Smooth muscle cell (in vitro differentiated cells): ENCODE measurements around the gene UBE2S. TPM values are rescaled to one million over a fixed set of nuclear protein-coding genes. Genes with fewer than 3 reads are reported as not detected.

ENCODE experiments used
- DNase-seq: peaks from one replicate; lab custom pipeline; 2025; ENCODE audit not compliant: unreplicated experiment; lab: John Stamatoyannopoulos, UW
- H2AFZ ChIP-seq: fragments of 200-600 bp; sonication (generic); 2 replicates; pipeline ENCODE4 v1.6.0; 2016; ENCODE audit warnings: antibody characterized with exemption, low read depth, mild to moderate bottlenecking
- H3F3A ChIP-seq: fragments of 200-600 bp; sonication (generic); 2 replicates; pipeline ENCODE4 v1.6.0; 2017; ENCODE audit warnings: antibody characterized with exemption, low read depth
- H3K27ac ChIP-seq: fragments of 200-600 bp; sonication (generic); 2 replicates; pipeline ENCODE4 v1.5.1; 2016; ENCODE audit warnings: low read depth, mild to moderate bottlenecking
- H3K27me3 ChIP-seq: fragments of 200-600 bp; sonication (generic); 2 replicates; pipeline ENCODE4 v1.6.1; 2016; ENCODE audit warnings: low read depth, mild to moderate bottlenecking
- H3K36me3 ChIP-seq: fragments of 200-600 bp; sonication (generic); 2 replicates; pipeline ENCODE4 v1.5.1; 2016; ENCODE audit warnings: low read depth
- H3K4me1 ChIP-seq: fragments of 200-600 bp; sonication (generic); 2 replicates; pipeline ENCODE4 v1.5.1; 2016; ENCODE audit warnings: low read depth
- H3K4me2 ChIP-seq: fragments of 200-600 bp; sonication (generic); 2 replicates; pipeline ENCODE4 v1.6.0; 2016; ENCODE audit warnings: mild to moderate bottlenecking
- H3K4me3 ChIP-seq: fragments of 200-600 bp; sonication (generic); 2 replicates; pipeline ENCODE4 v1.5.1; 2016; ENCODE audit warnings: mild to moderate bottlenecking
- H3K79me2 ChIP-seq: fragments of 200-600 bp; sonication (generic); 2 replicates; pipeline ENCODE4 v1.6.0; 2016; ENCODE audit warnings: low read depth, mild to moderate bottlenecking
- H3K9ac ChIP-seq: fragments of 200-600 bp; sonication (generic); 2 replicates; pipeline ENCODE4 v1.6.0; 2016; ENCODE audit warnings: low read depth
- H3K9me3 ChIP-seq: fragments of 200-600 bp; sonication (generic); replicated peaks from 2 replicates; pipeline ENCODE4 v1.5.1; 2016; ENCODE audit warnings: low read depth
- H4K20me1 ChIP-seq: fragments of 200-600 bp; sonication (generic); 2 replicates; pipeline ENCODE4 v1.6.0; 2016; ENCODE audit warnings: low read depth
- WGBS: methylation state at CpG from one replicate; pipeline ENCODE4 v1.1.7; 2016; ENCODE audit warnings: low lambda C conversion rate; 5-methylcytosine and 5-hydroxymethylcytosine counted together
- polyA plus RNA-seq: library from polyadenylated mRNA; unstranded; fragments of >200 nt; fragmentation: Nextera tagmentation; extraction: Ambion mirVana; gene quantifications from 2 replicates; pipeline ENCODE4 v1.2.1, GENCODE V29; 2016
- total RNA-seq: library from RNA; depleted of rRNA; stranded (reverse); fragments of >200 nt; gene quantifications from 2 replicates; pipeline ENCODE4 v1.2.3, GENCODE V29; 2014
- TF ChIP-seq, protein P1 (sequence below): fragments of 200-600 bp; sonication (generic); IDR thresholded peaks from 2 replicates; pipeline ENCODE4 v1.5.1; 2017; ENCODE audit warnings: borderline replicate concordance, mild to moderate bottlenecking, antibody characterized with exemption; ENCODE audit not compliant: insufficient read depth, poor library complexity, severe bottlenecking

Gene UBE2S
- total and polyA plus RNA-seq, 2 experiments from 2014 or later: 39.9 to 171 TPM

GRCh38 chr19:55358493-55358892 is 49.1 kb downstream of the UBE2S start:
- H3K79me2 ChIP-seq: no peaks in the 10 kb centered on the region
- 92% methylated on average over 16 of the region's 19 CpGs for WGBS
- TF ChIP-seq, protein P1, sequence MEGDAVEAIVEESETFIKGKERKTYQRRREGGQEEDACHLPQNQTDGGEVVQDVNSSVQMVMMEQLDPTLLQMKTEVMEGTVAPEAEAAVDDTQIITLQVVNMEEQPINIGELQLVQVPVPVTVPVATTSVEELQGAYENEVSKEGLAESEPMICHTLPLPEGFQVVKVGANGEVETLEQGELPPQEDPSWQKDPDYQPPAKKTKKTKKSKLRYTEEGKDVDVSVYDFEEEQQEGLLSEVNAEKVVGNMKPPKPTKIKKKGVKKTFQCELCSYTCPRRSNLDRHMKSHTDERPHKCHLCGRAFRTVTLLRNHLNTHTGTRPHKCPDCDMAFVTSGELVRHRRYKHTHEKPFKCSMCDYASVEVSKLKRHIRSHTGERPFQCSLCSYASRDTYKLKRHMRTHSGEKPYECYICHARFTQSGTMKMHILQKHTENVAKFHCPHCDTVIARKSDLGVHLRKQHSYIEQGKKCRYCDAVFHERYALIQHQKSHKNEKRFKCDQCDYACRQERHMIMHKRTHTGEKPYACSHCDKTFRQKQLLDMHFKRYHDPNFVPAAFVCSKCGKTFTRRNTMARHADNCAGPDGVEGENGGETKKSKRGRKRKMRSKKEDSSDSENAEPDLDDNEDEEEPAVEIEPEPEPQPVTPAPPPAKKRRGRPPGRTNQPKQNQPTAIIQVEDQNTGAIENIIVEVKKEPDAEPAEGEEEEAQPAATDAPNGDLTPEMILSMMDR: no peak
- peaks cover 6% of the 10 kb centered on the region for H3K4me1 ChIP-seq
- no peak overlapping the region for H3K4me3 ChIP-seq
- H3K27ac ChIP-seq: no peak overlapping the region
- H2AFZ ChIP-seq: no peak overlapping the region
- no peaks in the 10 kb centered on the region for H3F3A ChIP-seq
- no peak overlapping the region for H3K9ac ChIP-seq
- DNase-seq: no peak
- H3K27me3 ChIP-seq: peaks cover 5% of the 10 kb centered on the region
- H3K9me3 ChIP-seq: no peaks in the 10 kb centered on the region
- no peaks in the 10 kb centered on the region for H3K36me3 ChIP-seq
- no peaks in the 10 kb centered on the region for H4K20me1 ChIP-seq
- no peak overlapping the region for H3K4me2 ChIP-seq

DNA sequence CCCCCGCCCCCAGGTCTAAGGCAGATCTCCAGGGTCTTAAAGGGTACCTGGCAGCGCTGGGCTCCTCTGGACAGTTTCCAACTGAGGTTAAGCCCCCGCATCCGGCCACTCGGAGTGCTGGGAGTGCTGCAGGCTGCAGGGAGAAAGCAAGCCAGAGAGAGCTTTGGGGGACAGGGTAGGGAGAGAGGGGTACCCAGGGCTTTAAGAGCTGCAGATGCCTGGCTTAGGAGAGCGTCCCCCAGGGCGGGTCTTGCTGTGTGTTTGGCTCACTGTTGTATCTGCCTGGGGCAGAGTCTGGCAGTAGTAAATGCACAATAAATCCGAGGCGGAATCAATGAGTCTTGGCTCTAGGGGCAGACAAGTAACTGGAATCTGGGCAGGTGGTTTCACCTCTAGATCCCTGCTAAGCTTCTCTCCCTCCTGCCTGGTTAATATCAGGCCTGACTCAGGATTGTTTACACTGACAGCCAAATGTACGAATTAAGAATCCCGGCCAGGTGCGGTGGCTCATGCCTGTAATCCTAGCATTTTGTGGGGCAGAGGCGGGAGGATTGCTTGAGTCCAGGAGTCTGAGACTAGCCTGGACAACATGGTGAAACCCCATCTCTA is 52.3 kb downstream of the UBE2S start:
- H3K4me1 ChIP-seq: no peaks in the 10 kb centered on the region
- peaks cover 20% of the 10 kb centered on the region for H3K27me3 ChIP-seq
- H3K79me2 ChIP-seq: no peaks in the 10 kb centered on the region
- TF ChIP-seq, protein P1: no peak
- 40% methylated on average over 13 of the region's 13 CpGs for WGBS
- no peak overlapping the region for H3K9ac ChIP-seq
- H3K36me3 ChIP-seq: no peaks in the 10 kb centered on the region
- H3K27ac ChIP-seq: no peak overlapping the region
- no peak for DNase-seq
- no peaks in the 10 kb centered on the region for H3F3A ChIP-seq
- H3K4me3 ChIP-seq: no peak overlapping the region
- no peak overlapping the region for H2AFZ ChIP-seq
- H4K20me1 ChIP-seq: no peaks in the 10 kb centered on the region
- H3K9me3 ChIP-seq: no peaks in the 10 kb centered on the region
- H3K4me2 ChIP-seq: no peak overlapping the region

DNA sequence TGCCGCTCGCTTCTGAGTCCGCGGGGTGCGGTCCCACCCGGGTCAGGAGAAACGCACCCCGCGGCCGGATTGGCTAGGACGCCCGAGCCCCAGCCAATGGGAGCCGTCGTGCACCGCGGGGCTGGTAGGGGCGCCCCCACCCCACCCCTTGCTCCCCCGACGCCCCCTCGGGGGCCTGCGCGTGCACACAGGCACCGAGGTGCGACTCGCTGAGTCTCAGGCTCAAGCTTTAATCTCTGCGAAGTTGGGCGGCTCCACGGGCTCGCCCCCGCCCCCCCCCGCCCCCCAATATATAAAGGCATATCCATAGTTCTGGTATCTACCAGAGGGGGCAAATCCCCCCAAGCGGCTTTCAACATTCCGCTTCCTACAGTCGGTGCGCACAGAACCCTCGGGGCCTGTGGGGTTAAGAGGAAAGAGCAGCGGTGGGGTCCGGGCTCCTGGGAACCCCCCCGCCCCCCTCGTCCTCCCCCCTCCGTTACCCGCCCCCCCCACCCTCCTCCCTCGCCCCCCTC is 52.8 kb downstream of the UBE2S start, which contains the start of gene COX6B2:
COX6B2 (minus strand) TSS at position 22 of the 515 bp plus-strand sequence. CDS start 198 bp downstream, outside the sequence.
- Histone ChIP-seq H3K9ac (no peak within 1 kb of the TSS), H3K79me2 (no peaks in the 10 kb centered on the region), H3K4me2 (peak within 1 kb of the TSS; percentile 91), H3K27ac (no peak within 1 kb of the TSS), H3K4me1 (no peaks in the 10 kb centered on the region), H3K27me3 (peaks cover 20% of the 10 kb centered on the region), H4K20me1 (no peaks in the 10 kb centered on the region), H3K9me3 (no peaks in the 10 kb centered on the region), H2AFZ (no peak within 1 kb of the TSS), H3K4me3 (peak within 1 kb of the TSS; percentile 56), H3K36me3 (no peaks in the 10 kb centered on the region), H3F3A (no peaks in the 10 kb centered on the region)
- DNase-seq: no peak
- 3% methylated on average over 12 of the region's 43 CpGs for WGBS
- TF ChIP-seq, protein P1: no peak
